GM12873 (cell line): ENCODE data around the gene RPL10A.

Experiments used
- TF ChIP-seq, protein P1 (sequence below): IDR thresholded peaks from 2 replicates; pipeline ENCODE4 v1.5.1; 2012; ENCODE audit warnings: low read depth, mild to moderate bottlenecking, moderate library complexity, low read length, control low read depth; ENCODE audit not compliant: insufficient read depth; ENCODE audit errors: missing control alignments

The RPL10A gene

DNA sequence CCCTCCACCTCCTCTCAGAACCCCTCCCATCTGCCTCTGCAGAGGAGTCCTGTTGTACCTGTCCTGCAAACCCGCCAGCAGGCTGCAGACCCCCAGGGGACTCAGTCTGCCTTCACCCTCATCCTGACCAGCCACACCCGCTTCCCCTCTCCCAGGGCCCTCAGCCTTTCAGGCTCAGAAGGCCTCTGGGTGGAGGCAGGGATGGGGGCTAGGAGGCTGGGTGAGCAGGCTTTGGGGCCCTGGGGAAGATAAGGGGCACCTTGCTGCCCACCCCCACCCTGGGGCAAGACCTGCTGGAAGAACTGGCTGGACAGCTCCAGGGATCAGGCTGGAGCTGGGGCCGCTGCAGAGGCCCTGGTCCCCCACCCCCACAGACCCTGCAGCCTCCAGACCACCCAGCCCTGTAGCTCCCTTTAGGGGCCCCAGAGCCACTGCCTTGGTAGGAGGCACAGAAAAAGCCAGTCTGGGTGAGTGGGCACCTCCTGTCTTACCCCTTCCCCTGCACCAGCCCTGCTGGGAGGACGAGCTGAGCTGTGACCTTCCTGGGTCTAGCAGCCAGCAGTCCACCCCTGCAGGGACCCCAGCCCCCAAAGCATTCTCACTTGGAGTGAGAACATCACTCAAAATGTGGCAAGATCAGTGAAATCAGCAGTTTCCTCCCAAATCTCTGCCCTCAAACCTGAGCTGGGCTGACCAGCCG lies 23.5 kb downstream of the RPL10A start:
- TF ChIP-seq, protein P1, sequence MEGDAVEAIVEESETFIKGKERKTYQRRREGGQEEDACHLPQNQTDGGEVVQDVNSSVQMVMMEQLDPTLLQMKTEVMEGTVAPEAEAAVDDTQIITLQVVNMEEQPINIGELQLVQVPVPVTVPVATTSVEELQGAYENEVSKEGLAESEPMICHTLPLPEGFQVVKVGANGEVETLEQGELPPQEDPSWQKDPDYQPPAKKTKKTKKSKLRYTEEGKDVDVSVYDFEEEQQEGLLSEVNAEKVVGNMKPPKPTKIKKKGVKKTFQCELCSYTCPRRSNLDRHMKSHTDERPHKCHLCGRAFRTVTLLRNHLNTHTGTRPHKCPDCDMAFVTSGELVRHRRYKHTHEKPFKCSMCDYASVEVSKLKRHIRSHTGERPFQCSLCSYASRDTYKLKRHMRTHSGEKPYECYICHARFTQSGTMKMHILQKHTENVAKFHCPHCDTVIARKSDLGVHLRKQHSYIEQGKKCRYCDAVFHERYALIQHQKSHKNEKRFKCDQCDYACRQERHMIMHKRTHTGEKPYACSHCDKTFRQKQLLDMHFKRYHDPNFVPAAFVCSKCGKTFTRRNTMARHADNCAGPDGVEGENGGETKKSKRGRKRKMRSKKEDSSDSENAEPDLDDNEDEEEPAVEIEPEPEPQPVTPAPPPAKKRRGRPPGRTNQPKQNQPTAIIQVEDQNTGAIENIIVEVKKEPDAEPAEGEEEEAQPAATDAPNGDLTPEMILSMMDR = no peak

DNA sequence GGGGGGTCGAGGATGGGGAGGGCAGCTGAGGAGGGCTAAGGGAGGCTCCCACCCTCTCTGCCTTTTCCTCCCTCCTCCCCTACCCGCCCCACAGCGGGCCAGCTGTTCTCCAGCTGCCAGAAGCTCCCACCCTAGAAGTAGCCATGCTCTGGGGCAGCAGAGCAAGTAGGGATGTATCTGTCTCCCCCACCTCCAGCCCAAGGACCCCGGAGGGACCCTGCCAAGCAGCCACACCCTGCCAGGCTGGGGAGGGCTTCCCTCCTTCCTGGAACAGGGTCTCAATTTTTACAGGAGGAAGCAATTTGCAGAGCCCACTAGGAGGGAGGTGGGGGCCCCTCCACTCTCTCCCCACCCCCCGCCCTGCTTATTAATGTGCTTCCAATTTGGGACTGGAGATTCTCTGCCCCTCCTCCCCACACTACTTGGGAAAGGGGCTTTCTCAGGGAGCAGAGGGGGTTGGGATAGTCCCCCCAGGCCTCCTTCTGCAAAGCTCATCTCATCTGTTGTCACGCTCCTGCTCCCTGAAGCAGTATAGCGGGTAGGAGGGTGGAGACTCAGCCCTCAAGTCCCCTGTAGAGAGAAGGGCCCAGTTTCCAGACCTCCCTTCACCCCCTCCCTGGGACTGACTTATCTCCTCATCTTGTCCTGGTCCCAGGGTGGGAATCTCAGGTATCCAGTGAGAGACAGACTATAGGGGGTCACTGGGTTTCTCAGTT lies 24.2 kb downstream of the RPL10A start:
- TF ChIP-seq, protein P1 = no peak

DNA sequence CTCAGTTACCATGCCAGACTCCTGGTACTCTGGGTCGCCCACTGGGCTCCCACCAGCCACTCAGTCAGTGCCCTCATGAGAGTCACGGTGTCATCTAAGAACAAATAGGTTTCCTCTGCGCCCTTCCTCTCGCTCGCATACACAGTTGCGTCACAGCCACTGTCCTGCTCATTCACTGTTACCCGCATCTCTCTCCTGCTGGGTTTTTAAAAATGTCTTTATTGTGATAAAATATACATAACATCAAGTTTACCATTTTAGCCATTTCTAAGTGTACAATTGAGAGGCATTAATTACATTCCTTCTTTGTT lies 24.7 kb downstream of the RPL10A start:
- TF ChIP-seq, protein P1 = no peak

DNA sequence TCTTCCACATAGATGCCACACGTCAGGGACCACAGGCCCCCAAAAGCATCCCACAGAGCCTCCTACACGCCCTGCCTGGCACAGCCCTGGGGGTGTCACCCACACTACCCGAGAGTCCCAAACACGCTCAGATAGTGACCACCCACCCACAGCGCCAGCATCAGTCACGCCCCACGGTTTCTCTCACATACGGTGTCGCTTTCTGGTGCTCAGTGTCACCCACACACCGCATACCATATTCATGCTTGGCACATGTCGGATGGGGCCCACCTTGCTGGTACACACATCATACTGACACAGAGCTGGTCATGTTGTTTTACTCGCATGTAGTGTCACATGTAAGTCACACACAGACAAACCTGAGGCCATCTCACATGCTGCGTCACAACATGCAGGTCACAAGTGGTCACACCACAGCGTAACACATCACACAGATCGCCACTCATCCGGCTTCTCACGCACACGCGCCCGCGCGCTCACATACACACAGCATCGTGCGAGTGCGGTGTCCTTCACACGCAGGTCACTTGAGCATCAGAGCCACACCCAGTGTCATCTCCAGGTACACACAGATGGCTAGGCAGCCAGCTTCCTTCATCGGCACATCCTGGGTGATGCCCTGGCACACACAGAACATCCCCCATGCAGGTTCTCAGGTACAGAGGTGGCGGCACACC lies 25.2 kb downstream of the RPL10A start:
- TF ChIP-seq, protein P1 = no peak

DNA sequence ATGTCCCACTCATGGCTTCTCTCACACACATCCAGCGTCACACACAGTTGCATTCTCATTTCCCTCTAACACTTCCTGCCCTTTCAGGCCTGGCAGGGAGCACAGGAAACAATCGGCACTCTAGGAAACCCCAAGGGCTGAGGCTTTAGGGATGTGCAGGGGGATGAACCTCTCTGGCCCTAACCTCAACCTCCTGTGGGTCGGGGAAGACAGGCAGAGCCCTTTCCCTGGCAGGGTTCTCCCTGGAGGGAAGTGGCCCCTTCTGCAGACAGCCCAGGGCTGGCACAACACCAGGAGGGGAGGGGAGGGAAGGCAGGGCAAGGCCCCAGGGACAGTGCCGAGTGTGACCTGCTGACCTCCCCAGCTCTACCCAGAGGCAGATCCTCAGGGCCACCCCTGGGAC lies 26.0 kb downstream of the RPL10A start:
- TF ChIP-seq, protein P1 = no peak

DNA sequence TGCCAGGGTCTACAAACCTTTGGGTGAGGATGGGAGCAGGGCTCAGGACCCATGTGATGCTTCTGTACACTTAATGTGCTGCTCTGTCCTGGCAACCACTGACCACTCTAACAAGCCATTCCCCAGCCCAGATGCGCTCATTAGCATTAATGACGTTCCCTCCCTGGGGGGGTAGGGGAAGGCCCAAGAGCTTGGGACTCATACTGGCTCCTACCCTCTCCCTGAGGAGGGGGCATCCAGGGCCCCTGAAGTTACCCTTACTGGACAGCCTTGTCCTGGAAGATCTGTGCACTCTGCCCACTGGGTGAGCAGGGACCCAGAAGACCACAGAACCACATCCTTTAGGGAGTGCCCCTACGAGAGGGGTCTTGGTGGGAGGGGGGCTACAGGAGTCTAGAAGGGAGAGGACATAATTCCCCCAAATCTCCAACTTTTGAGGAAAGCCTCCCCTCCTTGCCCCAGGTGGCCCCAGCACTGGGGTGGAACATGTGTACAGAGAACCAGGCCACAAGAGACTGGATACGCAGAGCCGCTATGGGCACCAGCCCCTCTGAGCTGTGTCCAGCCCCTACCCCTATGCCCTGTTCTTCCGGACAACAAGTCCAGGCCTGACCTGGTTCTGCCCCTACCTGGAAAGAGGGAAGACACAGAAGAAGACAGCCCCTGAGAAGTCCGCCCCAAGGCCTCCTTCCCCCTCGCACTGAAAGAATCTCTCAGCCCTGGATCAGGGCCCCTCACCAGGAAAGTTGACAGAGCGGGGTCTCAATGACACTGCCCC lies 27.2 kb downstream of the RPL10A start:
- TF ChIP-seq, protein P1 = no peak
